ENCODE results near the gene CFAP61.
"Not testable (repeated sequence)": the region's sequence is repeated elsewhere in the genome, so short reads cannot be mapped to it uniquely, and the experiment has no call there.

Gene CFAP61

GRCh38 chr20:20085071-20085470 is 32.7 kb downstream of the CFAP61 start:
- Mint-ChIP-seq H3K9me3 (no peaks in the 10 kb centered on the region), H3K36me3 (ENCODE audit: insufficient read depth) (peaks cover 3% of the 10 kb centered on the region), H3K4me3 (no peak overlapping the region), H3K27ac (no peak overlapping the region), H3K27me3 (peaks cover 6 to 11% of the 10 kb centered on the region in 2 donors), H3K4me1 (ENCODE audit: low read depth in 2 of 2) (no peaks in the 10 kb centered on the region)
- ATAC-seq (replicated peaks), result no peak
- no peak for DNase-seq

- Mint-ChIP-seq H3K27me3 (peaks cover 6 to 11% of the 10 kb centered on the region in 2 donors), H3K36me3 (ENCODE audit: insufficient read depth) (peaks cover 3% of the 10 kb centered on the region), H3K4me3 (no peak overlapping the region), H3K27ac (no peak overlapping the region), H3K9me3 (no peaks in the 10 kb centered on the region), H3K4me1 (ENCODE audit: low read depth in 2 of 2) (no peaks in the 10 kb centered on the region)
- ATAC-seq (replicated peaks), result no peak
- DNase-seq, result no peak
These were observed 33.5 kb downstream of the CFAP61 start for GRCh38 chr20:20085812-20086211.

- no peaks in the 10 kb centered on the region for H3K9me3 Mint-ChIP-seq
- H3K4me3 Mint-ChIP-seq, result no peak overlapping the region
- H3K27ac Mint-ChIP-seq, result no peak overlapping the region
- no peak for ATAC-seq (replicated peaks)
- H3K36me3 Mint-ChIP-seq (ENCODE audit: insufficient read depth), result peaks cover 3% of the 10 kb centered on the region
- DNase-seq, result no peak
- H3K27me3 Mint-ChIP-seq, result peaks cover 6 to 11% of the 10 kb centered on the region in 2 donors
- H3K4me1 Mint-ChIP-seq (ENCODE audit: low read depth in 2 of 2), result no peaks in the 10 kb centered on the region
These were observed 36.7 kb downstream of the CFAP61 start for GRCh38 chr20:20089018-20089417.

- Mint-ChIP-seq H3K36me3 (ENCODE audit: insufficient read depth) (peaks cover 2% of the 10 kb centered on the region), H3K4me1 (ENCODE audit: low read depth in 2 of 2) (peaks cover 0 to 4% of the 10 kb centered on the region in 2 donors), H3K4me3 (no peak overlapping the region), H3K27ac (no peak overlapping the region), H3K27me3 (peaks cover 10 to 18% of the 10 kb centered on the region in 2 donors), H3K9me3 (no peaks in the 10 kb centered on the region)
- ATAC-seq (replicated peaks), result no peak
- no peak for DNase-seq
These were observed 37.6 kb downstream of the CFAP61 start for GRCh38 chr20:20089939-20090338.

GRCh38 chr20:20092827-20093226 is 40.5 kb downstream of the CFAP61 start:
- ATAC-seq (replicated peaks) (no peak), DNase-seq (no peak)
- Mint-ChIP-seq H3K4me3 (no peak overlapping the region), H3K36me3 (ENCODE audit: insufficient read depth) (no peaks in the 10 kb centered on the region), H3K27ac (no peak overlapping the region), H3K9me3 (no peaks in the 10 kb centered on the region), H3K4me1 (ENCODE audit: low read depth in 2 of 2) (peaks cover 0 to 4% of the 10 kb centered on the region in 2 donors), H3K27me3 (peaks cover 18 to 24% of the 10 kb centered on the region in 2 donors)

- Mint-ChIP-seq H3K9me3 (no peaks in the 10 kb centered on the region), H3K4me1 (ENCODE audit: low read depth in 2 of 2) (peaks cover 0 to 4% of the 10 kb centered on the region in 2 donors), H3K4me3 (no peak overlapping the region), H3K27me3 (peaks cover 22 to 31% of the 10 kb centered on the region in 2 donors), H3K36me3 (ENCODE audit: insufficient read depth) (no peaks in the 10 kb centered on the region), H3K27ac (no peak overlapping the region)
- ATAC-seq (replicated peaks) (no peak), DNase-seq (no peak)
These were observed 42.1 kb downstream of the CFAP61 start for GRCh38 chr20:20094410-20094809.

GRCh38 chr20:20095114-20095872 is 43.0 kb downstream of the CFAP61 start:
- no peak for DNase-seq
- H3K4me3 Mint-ChIP-seq, result no peak overlapping the region
- H3K27ac Mint-ChIP-seq, result no peak overlapping the region

GRCh38 chr20:20096421-20096820 is 44.1 kb downstream of the CFAP61 start:
- Mint-ChIP-seq H3K27ac (no peak overlapping the region), H3K4me3 (no peak overlapping the region), H3K36me3 (ENCODE audit: insufficient read depth) (no peaks in the 10 kb centered on the region), H3K4me1 (ENCODE audit: low read depth in 2 of 2) (peaks cover 0 to 4% of the 10 kb centered on the region in 2 donors), H3K27me3 (peaks cover 22 to 31% of the 10 kb centered on the region in 2 donors), H3K9me3 (no peaks in the 10 kb centered on the region)
- ATAC-seq (replicated peaks) (no peak), DNase-seq (no peak)

More at GRCh38 chr20:20095114-20095872, 43.0 kb downstream of the CFAP61 start:
- Mint-ChIP-seq H3K27me3 (peaks cover 22 to 31% of the 10 kb centered on the region in 2 donors), H3K36me3 (ENCODE audit: insufficient read depth) (no peaks in the 10 kb centered on the region), H3K4me1 (ENCODE audit: low read depth in 2 of 2) (peaks cover 0 to 4% of the 10 kb centered on the region in 2 donors), H3K9me3 (no peaks in the 10 kb centered on the region)
- no peak for ATAC-seq (replicated peaks)

GRCh38 chr20:20100881-20101280 is 48.5 kb downstream of the CFAP61 start:
- no peaks in the 10 kb centered on the region for H3K4me1 Mint-ChIP-seq (ENCODE audit: low read depth in 2 of 2)
- DNase-seq (no peak), ATAC-seq (replicated peaks) (no peak)
- peaks cover 21 to 29% of the 10 kb centered on the region in 2 donors for H3K27me3 Mint-ChIP-seq
- no peaks in the 10 kb centered on the region for H3K36me3 Mint-ChIP-seq (ENCODE audit: insufficient read depth)
- H3K4me3 Mint-ChIP-seq, result no peak overlapping the region
- no peak overlapping the region for H3K27ac Mint-ChIP-seq
- H3K9me3 Mint-ChIP-seq, result no peaks in the 10 kb centered on the region

GRCh38 chr20:20102163-20102562 is 49.8 kb downstream of the CFAP61 start:
- Mint-ChIP-seq H3K9me3 (no peaks in the 10 kb centered on the region), H3K4me1 (ENCODE audit: low read depth in 2 of 2) (no peaks in the 10 kb centered on the region), H3K27me3 (peaks cover 21 to 28% of the 10 kb centered on the region in 2 donors), H3K36me3 (ENCODE audit: insufficient read depth) (no peaks in the 10 kb centered on the region), H3K4me3 (no peak overlapping the region), H3K27ac (no peak overlapping the region)
- DNase-seq (no peak), ATAC-seq (replicated peaks) (no peak)

GRCh38 chr20:20102716-20103258 is 50.5 kb downstream of the CFAP61 start:
- H3K9me3 Mint-ChIP-seq, result no peaks in the 10 kb centered on the region
- no peak overlapping the region for H3K4me3 Mint-ChIP-seq
- no peak for ATAC-seq (replicated peaks)

GRCh38 chr20:20103486-20103885 is 51.2 kb downstream of the CFAP61 start:
- Mint-ChIP-seq H3K27me3 (peaks cover 11 to 15% of the 10 kb centered on the region in 2 donors), H3K4me3 (no peak overlapping the region), H3K27ac (no peak overlapping the region), H3K9me3 (no peaks in the 10 kb centered on the region), H3K36me3 (ENCODE audit: insufficient read depth) (no peaks in the 10 kb centered on the region), H3K4me1 (ENCODE audit: low read depth in 2 of 2) (no peaks in the 10 kb centered on the region)
- DNase-seq (no peak), ATAC-seq (replicated peaks) (no peak)

More at GRCh38 chr20:20102716-20103258, 50.5 kb downstream of the CFAP61 start:
- no peaks in the 10 kb centered on the region for H3K36me3 Mint-ChIP-seq (ENCODE audit: insufficient read depth)
- no peaks in the 10 kb centered on the region for H3K4me1 Mint-ChIP-seq (ENCODE audit: low read depth in 2 of 2)
- H3K27ac Mint-ChIP-seq, result no peak overlapping the region
- H3K27me3 Mint-ChIP-seq, result peaks cover 15 to 22% of the 10 kb centered on the region in 2 donors
- no peak for DNase-seq

GRCh38 chr20:20123187-20123586 is 70.9 kb downstream of the CFAP61 start:
- not testable (repeated sequence) for ATAC-seq (replicated peaks); H3K4me3 Mint-ChIP-seq; H3K4me1 Mint-ChIP-seq (ENCODE audit: low read depth in 2 of 2); H3K27ac Mint-ChIP-seq; DNase-seq; H3K36me3 Mint-ChIP-seq (ENCODE audit: insufficient read depth)
- peaks cover 38 to 54% of the 10 kb centered on the region in 2 donors for H3K27me3 Mint-ChIP-seq
- H3K9me3 Mint-ChIP-seq, result peaks cover 1 to 13% of the 10 kb centered on the region in 2 donors

- DNase-seq (no peak), ATAC-seq (replicated peaks) (no peak)
- no peak overlapping the region for H3K4me3 Mint-ChIP-seq
- peaks cover under 1 to 4% of the 10 kb centered on the region in 2 donors for H3K9me3 Mint-ChIP-seq
- peaks cover 42 to 45% of the 10 kb centered on the region in 2 donors for H3K27me3 Mint-ChIP-seq
- no peak overlapping the region for H3K27ac Mint-ChIP-seq
- H3K4me1 Mint-ChIP-seq (ENCODE audit: low read depth in 2 of 2), result no peaks in the 10 kb centered on the region
- no peaks in the 10 kb centered on the region for H3K36me3 Mint-ChIP-seq (ENCODE audit: insufficient read depth)
These were observed 78.1 kb downstream of the CFAP61 start for GRCh38 chr20:20130399-20130798.

Measured in effector memory CD8-positive, alpha-beta T cell (primary cell).